ENCODE measurements around the gene ABCB11. TPM values are rescaled to one million over a fixed set of nuclear protein-coding genes. Genes with fewer than 3 reads are reported as not detected.

ABCB11 gene
- total and polyA plus RNA-seq, 2 donors from 2014 or later: 0.03 TPM; not detected in 1

- peaks cover 0 to 2% (median 0%) of the 10 kb centered on the region in 3 donors for H3K9me3 ChIP-seq (ENCODE audit: control insufficient read depth in 2 of 3, insufficient read depth in 1 of 3, low read length in 3 of 3)
- intact Hi-C loops (cut with DNase I): no loop called here
- no peak overlapping the region for H3K9ac ChIP-seq (ENCODE audit: low read length in 3 of 3)
- TF ChIP-seq, protein P1, sequence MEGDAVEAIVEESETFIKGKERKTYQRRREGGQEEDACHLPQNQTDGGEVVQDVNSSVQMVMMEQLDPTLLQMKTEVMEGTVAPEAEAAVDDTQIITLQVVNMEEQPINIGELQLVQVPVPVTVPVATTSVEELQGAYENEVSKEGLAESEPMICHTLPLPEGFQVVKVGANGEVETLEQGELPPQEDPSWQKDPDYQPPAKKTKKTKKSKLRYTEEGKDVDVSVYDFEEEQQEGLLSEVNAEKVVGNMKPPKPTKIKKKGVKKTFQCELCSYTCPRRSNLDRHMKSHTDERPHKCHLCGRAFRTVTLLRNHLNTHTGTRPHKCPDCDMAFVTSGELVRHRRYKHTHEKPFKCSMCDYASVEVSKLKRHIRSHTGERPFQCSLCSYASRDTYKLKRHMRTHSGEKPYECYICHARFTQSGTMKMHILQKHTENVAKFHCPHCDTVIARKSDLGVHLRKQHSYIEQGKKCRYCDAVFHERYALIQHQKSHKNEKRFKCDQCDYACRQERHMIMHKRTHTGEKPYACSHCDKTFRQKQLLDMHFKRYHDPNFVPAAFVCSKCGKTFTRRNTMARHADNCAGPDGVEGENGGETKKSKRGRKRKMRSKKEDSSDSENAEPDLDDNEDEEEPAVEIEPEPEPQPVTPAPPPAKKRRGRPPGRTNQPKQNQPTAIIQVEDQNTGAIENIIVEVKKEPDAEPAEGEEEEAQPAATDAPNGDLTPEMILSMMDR (IDR thresholded peaks at IDR 0.05; ENCODE audit: borderline replicate concordance, extremely low read depth, insufficient read depth): no peak
- H3K27me3 ChIP-seq (ENCODE audit: control insufficient read depth, insufficient read depth, low read length): no peaks in the 10 kb centered on the region
- DNase-seq (no peak), FAIRE-seq (no peak)
- H3K36me3 ChIP-seq (ENCODE audit: control insufficient read depth in 2 of 3, insufficient read depth in 3 of 3, low read length in 3 of 3): no peaks in the 10 kb centered on the region
- H3K4me3 ChIP-seq (ENCODE audit: low read length in 3 of 3): no peak overlapping the region
- H3K27ac ChIP-seq (ENCODE audit: low read depth in 2 of 2, low read length in 2 of 2): no peak overlapping the region
- H3K4me1 ChIP-seq (ENCODE audit: control insufficient read depth in 2 of 3, insufficient read depth in 2 of 3, low read depth in 1 of 3, low read length in 3 of 3): no peaks in the 10 kb centered on the region
Observed at GRCh38 chr2:169002161-169002738, 28.9 kb downstream of the ABCB11 start.

GRCh38 chr2:169001116-169001815 is 29.9 kb downstream of the ABCB11 start:
- Histone ChIP-seq H3K9me3 (ENCODE audit: control insufficient read depth in 2 of 3, insufficient read depth in 1 of 3, low read length in 3 of 3) (peaks cover 0 to 2% (median 0%) of the 10 kb centered on the region in 3 donors), H3K4me3 (ENCODE audit: low read length in 3 of 3) (no peak overlapping the region), H3K4me1 (ENCODE audit: control insufficient read depth in 2 of 3, insufficient read depth in 2 of 3, low read depth in 1 of 3, low read length in 3 of 3) (no peaks in the 10 kb centered on the region), H3K36me3 (ENCODE audit: control insufficient read depth in 2 of 3, insufficient read depth in 3 of 3, low read length in 3 of 3) (no peaks in the 10 kb centered on the region), H3K9ac (ENCODE audit: low read length in 3 of 3) (no peak overlapping the region), H3K27ac (ENCODE audit: low read depth in 2 of 2, low read length in 2 of 2) (no peak overlapping the region), H3K27me3 (ENCODE audit: control insufficient read depth, insufficient read depth, low read length) (no peaks in the 10 kb centered on the region)
- intact Hi-C loops (cut with DNase I): no loop called here
- FAIRE-seq: no peak
- TF ChIP-seq, protein P1 (IDR thresholded peaks at IDR 0.05; ENCODE audit: borderline replicate concordance, extremely low read depth, insufficient read depth): no peak
- DNase-seq: no peak

GRCh38 chr2:168999668-169000213 is 31.4 kb downstream of the ABCB11 start:
- Histone ChIP-seq H3K9me3 (ENCODE audit: control insufficient read depth in 2 of 3, insufficient read depth in 1 of 3, low read length in 3 of 3) (peaks cover 0 to 2% (median 0%) of the 10 kb centered on the region in 3 donors), H3K36me3 (ENCODE audit: control insufficient read depth in 2 of 3, insufficient read depth in 3 of 3, low read length in 3 of 3) (no peaks in the 10 kb centered on the region), H3K27ac (ENCODE audit: low read depth in 2 of 2, low read length in 2 of 2) (no peak overlapping the region), H3K4me3 (ENCODE audit: low read length in 3 of 3) (no peak overlapping the region), H3K27me3 (ENCODE audit: control insufficient read depth, insufficient read depth, low read length) (no peaks in the 10 kb centered on the region), H3K4me1 (ENCODE audit: control insufficient read depth in 2 of 3, insufficient read depth in 2 of 3, low read depth in 1 of 3, low read length in 3 of 3) (no peaks in the 10 kb centered on the region), H3K9ac (ENCODE audit: low read length in 3 of 3) (no peak overlapping the region)
- DNase-seq (no peak), FAIRE-seq (no peak)
- TF ChIP-seq, protein P1 (IDR thresholded peaks at IDR 0.05; ENCODE audit: borderline replicate concordance, extremely low read depth, insufficient read depth): no peak
- intact Hi-C loops (cut with DNase I): no loop called here

Data from kidney (tissue), 14 donors.